Stomach (tissue), 4 donors: ENCODE data around the gene ASS1.

Experiments
- CTCF ChIP-seq, 7 experiments: fragments of 450-650 bp in 4 of 7; fragments of 200-600 bp in 3 of 7; sonication (generic) in 3 of 7; IDR thresholded peaks; one replicate each; pipeline ENCODE4 v1.5.1; 2016 to 2019; ENCODE audit warnings: antibody characterized with exemption in 7 of 7, control low read depth in 2 of 7, mild to moderate bottlenecking in 1 of 7
- POLR2A ChIP-seq, 4 donors: fragments of 450-650 bp; IDR thresholded peaks; one replicate each; pipeline ENCODE4 v1.6.1; 2016; ENCODE audit warnings: antibody characterized with exemption in 4 of 4, control low read depth in 2 of 4, mild to moderate bottlenecking in 1 of 4, moderate library complexity in 1 of 4
- POLR2AphosphoS5 ChIP-seq, 3 donors: sonication (generic); formaldehyde crosslinking; IDR thresholded peaks; one replicate each; pipeline ENCODE4 v1.6.1; 2016; ENCODE audit warnings: antibody characterized with exemption in 3 of 3

- TF ChIP-seq CTCF (IDR thresholded peaks at IDR 0.05) (no peak), POLR2AphosphoS5 (IDR thresholded peaks at IDR 0.05) (no peak), POLR2A (IDR thresholded peaks at IDR 0.05) (no peak)
Measured at GRCh38 chr9:130451004-130451390, 6.2 kb downstream of the ASS1 start.
